ENCODE data around the gene CLECL1. TPM values are rescaled to one million over a fixed set of nuclear protein-coding genes. Genes with fewer than 3 reads are reported as not detected.

CLECL1 gene
- total RNA-seq, 1 donor from 2014 or later: not detected

DNA sequence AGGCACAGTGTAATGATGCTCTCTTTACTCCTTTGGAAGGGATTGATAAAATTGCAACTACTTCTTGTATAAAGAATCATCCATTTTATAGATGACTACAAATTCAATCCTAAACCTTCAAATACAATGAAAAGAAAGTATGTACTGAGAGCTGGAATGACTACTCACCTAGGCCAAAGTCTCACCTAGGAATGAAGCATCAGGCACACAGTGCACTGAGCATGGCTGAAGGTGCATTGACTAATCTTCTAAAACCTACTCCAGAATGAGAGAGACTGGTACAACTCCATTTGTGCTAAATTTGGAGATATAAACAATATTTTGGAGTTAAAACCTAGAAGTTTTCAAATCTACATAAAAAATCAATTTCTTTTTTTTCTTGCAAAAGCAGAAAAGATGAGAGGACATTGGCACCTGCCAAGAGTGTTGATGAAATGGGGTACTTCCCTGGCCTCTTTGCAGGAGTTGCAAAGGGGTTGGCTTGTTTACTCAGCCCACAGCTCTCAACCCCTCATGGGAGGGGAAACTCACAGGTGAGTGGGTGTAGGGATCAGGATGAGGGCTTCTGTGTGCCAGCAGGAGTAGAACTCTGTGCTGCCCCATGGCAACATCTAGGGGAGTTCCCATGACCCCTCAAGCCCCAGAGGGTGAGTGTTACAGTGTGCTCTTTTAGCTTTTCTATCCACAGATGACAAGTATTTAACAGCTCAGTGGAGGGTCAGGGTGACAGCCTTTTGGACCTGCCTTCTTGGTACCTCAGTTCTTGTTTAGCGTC is 31.3 kb downstream of the CLECL1 start:
- no peaks in the 10 kb centered on the region for H3K27me3 ChIP-seq (ENCODE audit: insufficient read depth, low read length)
- H3K79me2 ChIP-seq (ENCODE audit: insufficient read depth, low read length): no peaks in the 10 kb centered on the region
- H3K4me1 ChIP-seq (ENCODE audit: insufficient read depth, low read length): no peaks in the 10 kb centered on the region
- H3K9ac ChIP-seq (ENCODE audit: low read length): no peak overlapping the region
- no peaks in the 10 kb centered on the region for H3K27me3 Mint-ChIP-seq (ENCODE audit: low read depth, unreplicated experiment)
- H3K9me3 ChIP-seq (ENCODE audit: insufficient read depth, low read depth, low read length): no peaks in the 10 kb centered on the region
- no peak for DNase-seq (ENCODE audit: low read depth)
- no peak for FAIRE-seq
- H3K36me3 ChIP-seq (ENCODE audit: insufficient read depth, low read length): no peaks in the 10 kb centered on the region
- H3K9me3 Mint-ChIP-seq (ENCODE audit: unreplicated experiment): no peaks in the 10 kb centered on the region
- H3K4me3 ChIP-seq (ENCODE audit: insufficient read depth, low read depth, low read length): no peak overlapping the region
- no peak overlapping the region for H3K27ac Mint-ChIP-seq (ENCODE audit: unreplicated experiment)
- H3K27ac ChIP-seq (ENCODE audit: low read depth, low read length): no peak overlapping the region
- H3K4me3 Mint-ChIP-seq (ENCODE audit: unreplicated experiment): no peak overlapping the region
- H4K20me1 ChIP-seq (ENCODE audit: insufficient read depth, low read length): no peaks in the 10 kb centered on the region
- H2AFZ ChIP-seq (ENCODE audit: low read depth, low read length): no peak overlapping the region
- no peak for TF ChIP-seq EZH2 (IDR thresholded peaks at IDR 0.05; ENCODE audit: insufficient read depth, low read length)
- TF ChIP-seq, protein P1, sequence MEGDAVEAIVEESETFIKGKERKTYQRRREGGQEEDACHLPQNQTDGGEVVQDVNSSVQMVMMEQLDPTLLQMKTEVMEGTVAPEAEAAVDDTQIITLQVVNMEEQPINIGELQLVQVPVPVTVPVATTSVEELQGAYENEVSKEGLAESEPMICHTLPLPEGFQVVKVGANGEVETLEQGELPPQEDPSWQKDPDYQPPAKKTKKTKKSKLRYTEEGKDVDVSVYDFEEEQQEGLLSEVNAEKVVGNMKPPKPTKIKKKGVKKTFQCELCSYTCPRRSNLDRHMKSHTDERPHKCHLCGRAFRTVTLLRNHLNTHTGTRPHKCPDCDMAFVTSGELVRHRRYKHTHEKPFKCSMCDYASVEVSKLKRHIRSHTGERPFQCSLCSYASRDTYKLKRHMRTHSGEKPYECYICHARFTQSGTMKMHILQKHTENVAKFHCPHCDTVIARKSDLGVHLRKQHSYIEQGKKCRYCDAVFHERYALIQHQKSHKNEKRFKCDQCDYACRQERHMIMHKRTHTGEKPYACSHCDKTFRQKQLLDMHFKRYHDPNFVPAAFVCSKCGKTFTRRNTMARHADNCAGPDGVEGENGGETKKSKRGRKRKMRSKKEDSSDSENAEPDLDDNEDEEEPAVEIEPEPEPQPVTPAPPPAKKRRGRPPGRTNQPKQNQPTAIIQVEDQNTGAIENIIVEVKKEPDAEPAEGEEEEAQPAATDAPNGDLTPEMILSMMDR (IDR thresholded peaks at IDR 0.05; ENCODE audit: insufficient read depth, low read depth, low read length): no peak
- H3K36me3 Mint-ChIP-seq (ENCODE audit: low read depth, unreplicated experiment): peaks cover 1% of the 10 kb centered on the region
- peaks cover 4% of the 10 kb centered on the region for H3K4me1 Mint-ChIP-seq (ENCODE audit: low read depth, unreplicated experiment)
- H3K4me2 ChIP-seq (ENCODE audit: low read length): no peak overlapping the region

- no peak overlapping the region for H3K27ac ChIP-seq (ENCODE audit: low read depth, low read length)
- Mint-ChIP-seq H3K9me3 (ENCODE audit: unreplicated experiment) (peaks cover 2% of the 10 kb centered on the region), H3K36me3 (ENCODE audit: low read depth, unreplicated experiment) (peaks cover 8% of the 10 kb centered on the region), H3K4me1 (ENCODE audit: low read depth, unreplicated experiment) (no peaks in the 10 kb centered on the region), H3K27ac (ENCODE audit: unreplicated experiment) (no peak overlapping the region), H3K4me3 (ENCODE audit: unreplicated experiment) (no peak overlapping the region), H3K27me3 (ENCODE audit: low read depth, unreplicated experiment) (no peaks in the 10 kb centered on the region)
- no peaks in the 10 kb centered on the region for H3K27me3 ChIP-seq (ENCODE audit: insufficient read depth, low read length)
- H3K4me1 ChIP-seq (ENCODE audit: insufficient read depth, low read length): no peaks in the 10 kb centered on the region
- H4K20me1 ChIP-seq (ENCODE audit: insufficient read depth, low read length): no peaks in the 10 kb centered on the region
- H2AFZ ChIP-seq (ENCODE audit: low read depth, low read length): no peak overlapping the region
- H3K9me3 ChIP-seq (ENCODE audit: insufficient read depth, low read depth, low read length): no peaks in the 10 kb centered on the region
- no peaks in the 10 kb centered on the region for H3K36me3 ChIP-seq (ENCODE audit: insufficient read depth, low read length)
- no peak overlapping the region for H3K4me2 ChIP-seq (ENCODE audit: low read length)
- H3K4me3 ChIP-seq (ENCODE audit: insufficient read depth, low read depth, low read length): no peak overlapping the region
- FAIRE-seq (no peak), DNase-seq (ENCODE audit: low read depth) (no peak)
- TF ChIP-seq, protein P1 (IDR thresholded peaks at IDR 0.05; ENCODE audit: insufficient read depth, low read depth, low read length): no peak
- no peak for TF ChIP-seq EZH2 (IDR thresholded peaks at IDR 0.05; ENCODE audit: insufficient read depth, low read length)
- no peaks in the 10 kb centered on the region for H3K79me2 ChIP-seq (ENCODE audit: insufficient read depth, low read length)
- H3K9ac ChIP-seq (ENCODE audit: low read length): no peak overlapping the region
These were observed 32.3 kb downstream of the CLECL1 start for GRCh38 chr12:9700606-9700956.

GRCh38 chr12:9699898-9700605 is 32.8 kb downstream of the CLECL1 start:
- DNase-seq (ENCODE audit: low read depth) (no peak), FAIRE-seq (no peak)
- H3K79me2 ChIP-seq (ENCODE audit: insufficient read depth, low read length): no peaks in the 10 kb centered on the region

More at GRCh38 chr12:9699898-9700605, 32.8 kb downstream of the CLECL1 start:
- H4K20me1 ChIP-seq (ENCODE audit: insufficient read depth, low read length): no peaks in the 10 kb centered on the region
- Mint-ChIP-seq H3K4me3 (ENCODE audit: unreplicated experiment) (no peak overlapping the region), H3K27me3 (ENCODE audit: low read depth, unreplicated experiment) (no peaks in the 10 kb centered on the region), H3K27ac (ENCODE audit: unreplicated experiment) (no peak overlapping the region), H3K36me3 (ENCODE audit: low read depth, unreplicated experiment) (peaks cover 13% of the 10 kb centered on the region), H3K4me1 (ENCODE audit: low read depth, unreplicated experiment) (no peaks in the 10 kb centered on the region), H3K9me3 (ENCODE audit: unreplicated experiment) (peaks cover 3% of the 10 kb centered on the region)
- no peak overlapping the region for H3K9ac ChIP-seq (ENCODE audit: low read length)
- H3K4me1 ChIP-seq (ENCODE audit: insufficient read depth, low read length): no peaks in the 10 kb centered on the region
- H3K36me3 ChIP-seq (ENCODE audit: insufficient read depth, low read length): no peaks in the 10 kb centered on the region
- no peak overlapping the region for H2AFZ ChIP-seq (ENCODE audit: low read depth, low read length)
- TF ChIP-seq, protein P1 (IDR thresholded peaks at IDR 0.05; ENCODE audit: insufficient read depth, low read depth, low read length): no peak
- no peak for TF ChIP-seq EZH2 (IDR thresholded peaks at IDR 0.05; ENCODE audit: insufficient read depth, low read length)
- H3K4me2 ChIP-seq (ENCODE audit: low read length): no peak overlapping the region
- H3K27me3 ChIP-seq (ENCODE audit: insufficient read depth, low read length): no peaks in the 10 kb centered on the region
- no peak overlapping the region for H3K27ac ChIP-seq (ENCODE audit: low read depth, low read length)
- H3K9me3 ChIP-seq (ENCODE audit: insufficient read depth, low read depth, low read length): no peaks in the 10 kb centered on the region
- no peak overlapping the region for H3K4me3 ChIP-seq (ENCODE audit: insufficient read depth, low read depth, low read length)

All from astrocyte (in vitro differentiated cells and primary cell).